Fibroblast of skin of left quadriceps (primary cell): ENCODE data around the gene RPS16.

Experiments used
- DNase-seq, 2 experiments: peaks; one replicate each; pipeline ENCODE4 v3.0.0-alpha.2; 2013; ENCODE audit warnings: low read depth in 2 of 2

Gene RPS16

GRCh38 chr19:39388657-39389056 lies 47.1 kb downstream of the RPS16 start:
- no peak for DNase-seq

- no peak for DNase-seq
Measured at GRCh38 chr19:39386557-39386956, 49.2 kb downstream of the RPS16 start.

GRCh38 chr19:39385629-39386411 lies 49.9 kb downstream of the RPS16 start:
- DNase-seq = no peak

- no peak for DNase-seq
Measured at GRCh38 chr19:39384839-39385568, 50.7 kb downstream of the RPS16 start.
